ENCODE results near the gene PLPPR5.

DNA sequence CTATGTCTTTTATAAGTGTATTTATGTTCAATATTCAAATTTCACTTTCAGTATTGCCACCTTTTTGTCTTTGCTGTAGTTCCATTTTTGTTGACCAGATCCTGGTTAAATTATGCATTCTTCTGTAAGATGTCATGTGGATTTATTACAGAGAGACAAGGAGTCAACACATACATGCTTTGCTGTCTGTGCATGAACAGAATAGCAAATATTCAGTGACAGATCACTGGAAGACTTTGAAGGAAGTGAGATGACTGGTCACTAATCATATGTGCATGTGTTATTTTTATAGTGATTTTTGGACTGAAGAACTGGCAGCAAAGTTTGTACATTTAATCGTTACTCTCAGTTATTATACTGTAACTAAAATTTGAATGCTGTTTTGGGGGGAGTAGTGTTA, 117.2 kb downstream of the PLPPR5 start:
- TF ChIP-seq POLR2A (IDR thresholded peaks at IDR 0.05; ENCODE audit: low read length): no peak
- no peak for TF ChIP-seq BHLHE40 (IDR thresholded peaks at IDR 0.05; ENCODE audit: low read depth, low read length)
- TF ChIP-seq, protein P1, sequence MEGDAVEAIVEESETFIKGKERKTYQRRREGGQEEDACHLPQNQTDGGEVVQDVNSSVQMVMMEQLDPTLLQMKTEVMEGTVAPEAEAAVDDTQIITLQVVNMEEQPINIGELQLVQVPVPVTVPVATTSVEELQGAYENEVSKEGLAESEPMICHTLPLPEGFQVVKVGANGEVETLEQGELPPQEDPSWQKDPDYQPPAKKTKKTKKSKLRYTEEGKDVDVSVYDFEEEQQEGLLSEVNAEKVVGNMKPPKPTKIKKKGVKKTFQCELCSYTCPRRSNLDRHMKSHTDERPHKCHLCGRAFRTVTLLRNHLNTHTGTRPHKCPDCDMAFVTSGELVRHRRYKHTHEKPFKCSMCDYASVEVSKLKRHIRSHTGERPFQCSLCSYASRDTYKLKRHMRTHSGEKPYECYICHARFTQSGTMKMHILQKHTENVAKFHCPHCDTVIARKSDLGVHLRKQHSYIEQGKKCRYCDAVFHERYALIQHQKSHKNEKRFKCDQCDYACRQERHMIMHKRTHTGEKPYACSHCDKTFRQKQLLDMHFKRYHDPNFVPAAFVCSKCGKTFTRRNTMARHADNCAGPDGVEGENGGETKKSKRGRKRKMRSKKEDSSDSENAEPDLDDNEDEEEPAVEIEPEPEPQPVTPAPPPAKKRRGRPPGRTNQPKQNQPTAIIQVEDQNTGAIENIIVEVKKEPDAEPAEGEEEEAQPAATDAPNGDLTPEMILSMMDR (IDR thresholded peaks at IDR 0.05): no peak
- TF ChIP-seq POLR2AphosphoS2 (conservative IDR thresholded peaks at IDR 0.05; ENCODE audit: low read length): no peak
- TF ChIP-seq FOSB (CRISPR knock-in tag; IDR thresholded peaks at IDR 0.05): no peak
- no peak for TF ChIP-seq RAD21 (conservative IDR thresholded peaks at IDR 0.05 in 1 of 2, IDR thresholded peaks at IDR 0.05 in 1 of 2)
- no peak for TF ChIP-seq HOXA7 (CRISPR knock-in tag; IDR thresholded peaks at IDR 0.05)
- TF ChIP-seq, protein P2, sequence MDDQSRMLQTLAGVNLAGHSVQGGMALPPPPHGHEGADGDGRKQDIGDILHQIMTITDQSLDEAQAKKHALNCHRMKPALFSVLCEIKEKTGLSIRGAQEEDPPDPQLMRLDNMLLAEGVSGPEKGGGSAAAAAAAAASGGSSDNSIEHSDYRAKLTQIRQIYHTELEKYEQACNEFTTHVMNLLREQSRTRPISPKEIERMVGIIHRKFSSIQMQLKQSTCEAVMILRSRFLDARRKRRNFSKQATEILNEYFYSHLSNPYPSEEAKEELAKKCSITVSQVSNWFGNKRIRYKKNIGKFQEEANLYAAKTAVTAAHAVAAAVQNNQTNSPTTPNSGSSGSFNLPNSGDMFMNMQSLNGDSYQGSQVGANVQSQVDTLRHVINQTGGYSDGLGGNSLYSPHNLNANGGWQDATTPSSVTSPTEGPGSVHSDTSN (IDR thresholded peaks at IDR 0.05): no peak

Measured in A549 (cell line).